Activated naive CD4-positive, alpha-beta T cell (primary cell): Measurements from ENCODE around the gene MGME1.

Experiments used
- DNase-seq, 4 experiments: peaks; one replicate each; lab custom pipeline; 2025; lab: John Stamatoyannopoulos, UW

The MGME1 gene

DNA sequence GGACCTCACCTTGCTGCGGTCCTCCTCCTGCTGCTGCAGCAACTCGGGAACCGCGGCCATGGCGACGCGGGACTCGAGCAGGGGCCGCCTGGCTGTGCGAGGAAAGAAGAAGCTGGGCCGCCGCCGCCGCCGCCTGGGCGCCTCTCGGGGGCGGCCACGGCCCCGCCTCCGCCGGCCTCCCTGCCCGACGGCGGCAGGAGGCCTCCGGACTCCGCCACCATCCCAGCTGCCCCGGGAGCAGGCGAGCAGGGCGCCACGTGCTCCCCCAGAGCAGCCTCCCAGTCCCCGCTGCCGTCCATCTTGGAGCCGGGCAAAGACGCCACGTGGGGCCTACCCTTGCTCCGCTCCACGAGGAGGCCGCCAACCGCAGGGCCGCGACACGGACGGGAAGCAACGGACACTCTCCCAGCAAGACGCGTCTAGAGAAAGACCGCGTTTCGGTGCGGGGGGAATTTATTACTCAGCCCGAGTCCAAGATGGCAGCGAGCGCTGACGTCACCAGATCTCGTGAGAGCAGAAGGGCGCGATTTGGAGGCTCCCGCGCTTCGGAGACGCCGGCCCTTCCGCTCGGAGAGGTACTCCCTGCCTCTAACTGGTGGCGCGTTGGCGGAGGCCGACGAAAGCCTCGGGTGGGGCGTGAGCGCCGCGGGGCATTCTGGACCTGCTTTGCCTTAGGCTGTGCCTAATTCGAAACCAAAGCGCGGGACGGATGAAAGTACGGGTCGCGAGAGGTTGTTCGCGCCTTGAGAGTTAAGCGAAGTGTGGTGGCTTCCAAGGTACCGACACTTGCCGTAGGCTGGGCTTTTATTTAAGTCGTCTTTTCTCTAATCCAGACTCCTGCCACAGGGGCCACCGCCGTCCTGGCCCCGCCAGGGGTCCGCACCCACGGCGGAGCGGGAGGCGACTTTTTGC lies at the start of gene MGME1, which contains the start of gene SNX5:
Gene MGME1, plus strand, starts transcription at position 653 of the 912 bp plus-strand sequence. CDS start 842 bp downstream, outside the sequence.
Gene SNX5, minus strand, starts transcription at position 429 of the 912 bp plus-strand sequence. Its CDS starts 369 bp downstream, at position 60.
- DNase-seq = peak; percentile 96 to 98 (median 97)

DNA sequence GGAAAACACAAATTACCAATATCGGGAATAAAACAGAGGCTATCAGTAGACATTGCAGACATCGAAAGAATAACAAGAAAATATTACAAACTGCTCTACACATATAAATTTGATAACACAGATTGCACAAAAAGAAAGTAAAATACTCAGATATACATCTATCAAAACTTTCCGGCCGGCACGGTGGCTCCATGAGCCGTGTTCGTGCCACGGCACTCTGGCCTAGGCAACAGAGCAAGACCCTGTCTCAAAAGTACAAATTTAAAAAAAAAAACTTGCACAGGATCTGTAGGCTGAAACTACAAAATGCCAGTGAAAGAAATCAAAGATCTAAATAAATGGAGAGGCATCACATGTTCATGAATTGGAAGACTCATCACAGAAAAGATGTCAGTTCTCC lies 49.7 kb upstream of the MGME1 start:
- DNase-seq = no peak

- DNase-seq = no peak
Measured at GRCh38 chr20:17921774-17922173, 47.0 kb upstream of the MGME1 start.

- DNase-seq = no peak
Measured at GRCh38 chr20:17925141-17925939, 43.5 kb upstream of the MGME1 start.

- DNase-seq = no peak
Measured at GRCh38 chr20:17925940-17926300, 42.9 kb upstream of the MGME1 start.

DNA sequence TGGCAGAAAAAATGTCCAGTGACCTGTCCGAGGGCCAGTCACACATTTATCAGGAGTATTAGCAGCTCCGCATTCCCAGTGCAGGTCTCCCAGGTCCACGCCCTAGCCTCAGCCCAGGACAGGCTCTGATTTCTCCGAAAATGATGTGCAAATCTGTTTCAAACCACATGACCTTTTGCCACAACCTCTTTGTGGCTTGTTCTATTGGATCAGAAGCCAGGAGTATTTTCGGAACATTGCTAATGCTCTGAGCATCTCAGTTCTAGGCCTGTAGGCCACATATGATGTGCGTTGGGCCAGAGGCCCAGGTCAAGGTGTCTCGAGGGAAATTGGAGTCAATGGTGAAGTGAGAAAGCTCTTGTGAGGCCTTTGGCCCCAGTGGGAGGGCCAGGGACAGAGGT lies 40.6 kb upstream of the MGME1 start:
- DNase-seq = no peak

GRCh38 chr20:17928633-17929311 lies 40.0 kb upstream of the MGME1 start:
- DNase-seq = no peak

GRCh38 chr20:17931513-17931912 lies 37.3 kb upstream of the MGME1 start:
- no peak for DNase-seq

GRCh38 chr20:17932396-17932795 lies 36.4 kb upstream of the MGME1 start:
- no peak for DNase-seq

GRCh38 chr20:17933121-17933520 lies 35.7 kb upstream of the MGME1 start:
- DNase-seq = no peak

GRCh38 chr20:17933711-17934110 lies 35.1 kb upstream of the MGME1 start:
- DNase-seq = no peak

- DNase-seq = no peak
Measured at GRCh38 chr20:17934141-17934862, 34.5 kb upstream of the MGME1 start.

- DNase-seq = no peak
Measured at GRCh38 chr20:17935186-17935585, 33.6 kb upstream of the MGME1 start.

GRCh38 chr20:17935761-17936160 lies 33.1 kb upstream of the MGME1 start:
- no peak for DNase-seq

- no peak for DNase-seq
Measured at GRCh38 chr20:17936286-17936760, 32.5 kb upstream of the MGME1 start.

DNA sequence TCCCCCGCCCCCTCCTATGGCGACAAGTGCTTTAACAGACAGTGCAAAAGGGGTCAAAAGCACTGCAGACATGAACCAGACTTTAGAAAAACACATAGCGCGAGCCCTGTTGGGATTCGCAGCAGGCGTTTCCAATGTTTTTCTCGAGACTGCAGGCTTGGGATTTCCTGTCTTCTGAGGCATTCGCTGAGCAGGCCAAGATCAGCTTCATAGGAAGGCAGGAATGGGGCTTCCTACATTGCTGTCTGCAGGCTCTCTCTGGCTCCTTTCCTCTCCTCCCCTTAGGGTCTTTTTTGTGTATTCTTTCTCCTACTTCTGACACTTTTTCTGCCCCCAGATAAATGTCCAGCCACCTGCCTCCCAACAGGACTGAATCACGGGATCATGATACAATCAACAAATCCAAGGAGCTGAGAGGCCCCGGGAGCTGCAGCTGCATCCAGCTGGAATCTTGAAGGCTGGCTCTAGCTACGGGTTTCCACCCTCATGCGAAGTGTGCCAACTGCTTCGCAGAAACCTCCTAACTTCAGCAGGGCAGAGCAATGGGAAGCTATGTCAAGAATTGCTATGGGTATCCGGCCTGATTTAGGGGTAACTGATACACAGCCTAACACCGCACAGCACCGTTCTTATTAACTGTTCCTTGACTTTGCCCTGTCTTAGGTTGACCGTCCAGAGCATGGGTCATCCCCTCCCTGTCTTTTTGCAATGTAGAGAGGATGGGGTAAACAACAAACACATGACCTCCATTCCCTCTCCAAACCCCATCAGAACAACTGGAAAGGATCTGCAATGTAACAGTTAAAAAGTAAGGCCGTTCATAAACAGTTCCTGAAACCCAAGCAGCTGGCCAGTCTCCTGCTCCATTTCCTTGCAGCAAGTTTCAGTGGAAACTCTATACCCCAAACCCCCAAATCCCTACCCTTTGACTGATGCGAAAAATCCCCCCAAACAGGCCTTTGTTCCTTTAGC lies 31.8 kb upstream of the MGME1 start:
- DNase-seq = no peak

DNA sequence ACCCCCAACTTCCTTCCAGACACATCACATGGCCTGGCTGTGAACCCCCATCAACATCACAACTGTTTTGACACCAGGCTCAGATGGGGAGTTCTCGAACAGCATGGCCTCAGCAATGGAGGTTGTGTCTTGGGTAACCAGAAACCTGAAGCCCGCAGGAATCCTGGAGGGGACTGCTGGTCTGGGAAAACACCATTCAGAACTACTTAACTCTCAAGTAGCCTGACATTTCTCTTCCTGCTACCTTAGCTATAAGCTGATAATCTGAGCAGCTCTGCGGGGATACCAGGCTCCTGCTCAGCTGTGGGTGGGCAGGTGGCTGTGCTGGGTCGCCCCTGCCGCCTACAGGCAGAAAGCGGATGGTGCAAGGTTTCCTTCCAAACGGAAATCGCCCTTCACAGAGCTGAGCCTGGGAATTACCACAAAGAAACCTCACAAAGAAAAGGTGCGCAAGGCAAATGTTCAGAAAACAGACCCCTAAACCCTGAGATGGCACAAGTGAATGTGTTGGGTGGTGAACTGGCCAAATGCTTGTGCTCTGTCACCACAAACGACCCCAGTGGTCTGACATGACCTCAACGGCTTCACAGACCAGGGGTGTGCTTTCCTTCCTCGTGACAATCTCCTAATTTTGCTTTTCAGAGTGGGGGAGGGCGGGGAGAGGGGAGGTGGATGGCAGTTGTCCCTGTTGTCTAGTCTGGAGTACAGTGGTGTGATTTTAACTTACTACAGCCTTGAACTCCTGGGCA lies 29.8 kb upstream of the MGME1 start:
- peak in 1 of 4 experiments; percentile 31 for DNase-seq

DNA sequence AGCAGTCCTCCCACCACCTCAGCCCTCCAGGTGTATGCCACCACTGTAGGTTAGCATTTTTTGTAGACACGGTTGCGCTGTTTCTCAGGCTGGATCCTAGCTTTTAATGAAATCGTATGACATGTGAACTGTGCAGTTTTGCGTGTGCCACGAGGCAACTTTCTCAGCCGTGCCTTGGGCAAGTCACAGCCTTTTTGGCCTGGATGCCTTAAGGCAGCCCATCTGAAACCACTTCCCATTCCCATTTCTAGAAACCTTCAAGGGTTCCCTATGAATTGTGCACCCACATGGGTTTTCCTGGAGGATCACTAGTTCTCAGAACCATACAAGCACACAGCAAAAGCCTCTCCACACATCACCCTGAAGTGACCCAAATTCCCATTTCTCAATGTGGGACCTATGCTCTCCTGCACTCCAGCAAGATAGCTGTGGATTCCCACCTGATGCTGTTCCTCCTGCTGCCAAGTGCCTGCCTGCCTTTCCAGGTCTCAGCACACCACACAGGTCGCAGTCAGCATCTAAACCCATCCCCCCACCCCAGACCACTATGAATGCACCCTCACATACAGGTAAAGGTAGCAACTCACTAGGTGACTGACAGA lies 29.1 kb upstream of the MGME1 start:
- DNase-seq = no peak
